IPS-15b (cell line): ENCODE measurements around the gene ZBTB12.
"Not testable (repeated sequence)": the region's sequence is repeated elsewhere in the genome, so short reads cannot be mapped to it uniquely, and the experiment has no call there.

Experiments
- H3K27me3 ChIP-seq: one replicate; pipeline ENCODE4 v1.6.1; 2013; ENCODE audit warnings: low read length; ENCODE audit not compliant: control insufficient read depth, insufficient read depth
- H3K36me3 ChIP-seq: one replicate; pipeline ENCODE4 v1.6.1; 2013; ENCODE audit warnings: low read length; ENCODE audit not compliant: control insufficient read depth, insufficient read depth
- H3K4me1 ChIP-seq: one replicate; pipeline ENCODE4 v1.6.1; 2013; ENCODE audit warnings: mild to moderate bottlenecking, low read length; ENCODE audit not compliant: control insufficient read depth, insufficient read depth
- H3K4me3 ChIP-seq: one replicate; pipeline ENCODE4 v1.5.1; 2013; ENCODE audit warnings: low read depth, low read length
- H3K9ac ChIP-seq: one replicate; pipeline ENCODE4 v1.6.1; 2013; ENCODE audit warnings: low read depth, mild to moderate bottlenecking, low read length
- H3K9me3 ChIP-seq: one replicate; pipeline ENCODE4 v1.6.1; 2013; ENCODE audit warnings: mild to moderate bottlenecking, low read length; ENCODE audit not compliant: control insufficient read depth, insufficient read depth

Gene ZBTB12

DNA sequence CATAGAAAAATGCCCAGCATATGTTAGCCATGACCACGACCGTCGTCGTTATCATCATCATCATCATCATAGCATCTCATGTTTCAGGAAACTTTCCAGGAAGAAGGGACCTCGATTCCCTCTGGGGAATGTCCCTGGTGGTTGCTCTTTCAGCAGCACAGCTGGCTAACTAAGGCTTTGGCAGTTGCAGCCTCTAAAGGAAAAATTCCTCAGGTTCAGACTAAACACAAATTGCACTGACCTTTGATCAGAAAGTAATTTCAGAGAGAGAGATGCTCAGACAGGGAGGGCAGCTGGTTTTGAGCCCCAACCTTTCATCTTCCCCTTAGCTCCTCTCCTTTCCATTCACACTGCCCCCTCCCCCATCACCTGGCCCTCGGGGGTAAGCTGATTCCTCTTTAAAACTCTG is 38.4 kb upstream of the ZBTB12 start:
- H3K27me3 ChIP-seq: peaks cover 3% of the 10 kb centered on the region
- no peak overlapping the region for H3K9ac ChIP-seq
- H3K4me3 ChIP-seq: no peak overlapping the region
- H3K9me3 ChIP-seq: no peaks in the 10 kb centered on the region
- H3K36me3 ChIP-seq: no peaks in the 10 kb centered on the region
- H3K4me1 ChIP-seq: peaks cover 4% of the 10 kb centered on the region

- no peak overlapping the region for H3K9ac ChIP-seq
- H3K9me3 ChIP-seq: no peaks in the 10 kb centered on the region
- no peaks in the 10 kb centered on the region for H3K36me3 ChIP-seq
- no peak overlapping the region for H3K4me3 ChIP-seq
- H3K4me1 ChIP-seq: peaks cover 4% of the 10 kb centered on the region
- H3K27me3 ChIP-seq: no peaks in the 10 kb centered on the region
Observed at GRCh38 chr6:31935823-31936222, 33.9 kb upstream of the ZBTB12 start.

- no peak overlapping the region for H3K4me3 ChIP-seq
- peaks cover under 1% of the 10 kb centered on the region for H3K4me1 ChIP-seq
- no peaks in the 10 kb centered on the region for H3K9me3 ChIP-seq
- no peaks in the 10 kb centered on the region for H3K27me3 ChIP-seq
- H3K36me3 ChIP-seq: no peaks in the 10 kb centered on the region
- H3K9ac ChIP-seq: no peak overlapping the region
Observed at GRCh38 chr6:31935021-31935420, 33.1 kb upstream of the ZBTB12 start.

DNA sequence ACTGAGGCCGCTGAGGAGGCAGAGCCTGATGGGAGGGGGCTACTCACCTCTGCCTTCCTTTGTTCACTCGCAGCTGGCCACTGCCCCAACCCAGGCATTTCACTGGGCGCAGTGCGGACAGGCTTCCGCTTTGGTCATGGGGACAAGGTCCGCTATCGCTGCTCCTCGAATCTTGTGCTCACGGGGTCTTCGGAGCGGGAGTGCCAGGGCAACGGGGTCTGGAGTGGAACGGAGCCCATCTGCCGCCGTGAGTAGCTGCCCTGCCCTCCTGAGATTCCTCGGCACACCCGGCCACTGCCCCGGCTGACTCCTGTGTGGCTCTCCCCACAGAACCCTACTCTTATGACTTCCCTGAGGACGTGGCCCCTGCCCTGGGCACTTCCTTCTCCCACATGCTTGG is 31.7 kb upstream of the ZBTB12 start:
- Histone ChIP-seq H3K27me3 (no peaks in the 10 kb centered on the region), H3K9me3 (no peaks in the 10 kb centered on the region), H3K4me1 (no peaks in the 10 kb centered on the region), H3K36me3 (no peaks in the 10 kb centered on the region), H3K9ac (no peak overlapping the region), H3K4me3 (no peak overlapping the region)

DNA sequence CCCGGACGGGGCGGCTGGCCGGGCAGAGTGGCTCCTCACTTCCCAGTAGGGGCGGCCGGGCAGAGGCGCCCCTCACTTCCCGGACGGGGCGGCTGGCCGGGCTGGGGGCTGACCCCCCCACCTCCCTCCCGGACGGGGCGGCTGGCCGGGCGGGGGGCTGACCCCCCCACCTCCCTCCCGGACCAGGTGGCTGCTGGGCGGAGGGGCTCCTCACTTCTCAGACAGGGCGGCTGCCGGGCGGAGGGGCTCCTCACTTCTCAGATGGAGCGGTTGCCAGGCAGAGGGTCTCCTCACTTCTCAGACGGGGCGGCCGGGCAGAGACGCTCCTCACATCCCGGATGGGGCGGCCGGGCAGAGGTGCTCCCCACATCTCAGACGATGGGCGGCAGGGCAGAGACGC is 30.3 kb upstream of the ZBTB12 start:
- H3K27me3 ChIP-seq, H3K36me3 ChIP-seq, H3K4me3 ChIP-seq: not testable (repeated sequence)

DNA sequence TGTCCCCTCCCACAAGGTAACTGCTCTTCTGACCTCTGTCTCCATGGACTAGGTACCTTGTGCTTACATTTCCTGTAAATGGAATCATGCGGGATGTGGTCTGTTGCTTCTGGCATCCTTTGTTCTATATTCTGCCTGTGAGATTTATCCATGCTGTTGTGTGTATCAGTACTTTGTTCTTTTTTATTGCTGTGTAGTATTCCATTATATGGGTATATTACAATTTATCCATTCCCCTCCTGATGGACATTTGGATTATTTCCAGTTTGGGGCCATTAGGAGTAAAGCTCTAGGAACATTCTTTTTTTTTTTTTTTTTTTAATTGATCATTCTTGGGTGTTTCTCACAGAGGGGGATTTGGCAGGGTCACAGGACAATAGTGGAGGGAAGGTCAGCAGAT is 29.1 kb upstream of the ZBTB12 start:
- no peaks in the 10 kb centered on the region for H3K36me3 ChIP-seq
- no peak overlapping the region for H3K9ac ChIP-seq
- no peaks in the 10 kb centered on the region for H3K4me1 ChIP-seq
- no peak overlapping the region for H3K4me3 ChIP-seq
- no peaks in the 10 kb centered on the region for H3K9me3 ChIP-seq
- no peaks in the 10 kb centered on the region for H3K27me3 ChIP-seq

More for the DNA sequence above, 30.3 kb upstream of the ZBTB12 start:
- H3K9ac ChIP-seq, H3K9me3 ChIP-seq, H3K4me1 ChIP-seq: not testable (repeated sequence)

DNA sequence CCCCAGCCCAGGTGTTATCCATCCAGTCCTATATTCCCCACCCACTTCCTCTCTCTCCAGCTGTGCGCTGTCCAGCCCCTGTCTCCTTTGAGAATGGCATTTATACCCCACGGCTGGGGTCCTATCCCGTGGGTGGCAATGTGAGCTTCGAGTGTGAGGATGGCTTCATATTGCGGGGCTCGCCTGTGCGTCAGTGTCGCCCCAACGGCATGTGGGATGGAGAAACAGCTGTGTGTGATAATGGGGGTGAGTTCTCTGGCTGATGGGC is 26.7 kb upstream of the ZBTB12 start:
- no peaks in the 10 kb centered on the region for H3K36me3 ChIP-seq
- H3K27me3 ChIP-seq: no peaks in the 10 kb centered on the region
- H3K4me3 ChIP-seq: no peak overlapping the region
- no peaks in the 10 kb centered on the region for H3K9me3 ChIP-seq
- no peaks in the 10 kb centered on the region for H3K4me1 ChIP-seq
- H3K9ac ChIP-seq: no peak overlapping the region

GRCh38 chr6:31927863-31928671 is 26.2 kb upstream of the ZBTB12 start:
- H3K9ac ChIP-seq: peak overlapping the region; percentile 24
- no peaks in the 10 kb centered on the region for H3K9me3 ChIP-seq
- H3K4me1 ChIP-seq: no peaks in the 10 kb centered on the region
- no peaks in the 10 kb centered on the region for H3K36me3 ChIP-seq
- no peaks in the 10 kb centered on the region for H3K27me3 ChIP-seq
- no peak overlapping the region for H3K4me3 ChIP-seq

DNA sequence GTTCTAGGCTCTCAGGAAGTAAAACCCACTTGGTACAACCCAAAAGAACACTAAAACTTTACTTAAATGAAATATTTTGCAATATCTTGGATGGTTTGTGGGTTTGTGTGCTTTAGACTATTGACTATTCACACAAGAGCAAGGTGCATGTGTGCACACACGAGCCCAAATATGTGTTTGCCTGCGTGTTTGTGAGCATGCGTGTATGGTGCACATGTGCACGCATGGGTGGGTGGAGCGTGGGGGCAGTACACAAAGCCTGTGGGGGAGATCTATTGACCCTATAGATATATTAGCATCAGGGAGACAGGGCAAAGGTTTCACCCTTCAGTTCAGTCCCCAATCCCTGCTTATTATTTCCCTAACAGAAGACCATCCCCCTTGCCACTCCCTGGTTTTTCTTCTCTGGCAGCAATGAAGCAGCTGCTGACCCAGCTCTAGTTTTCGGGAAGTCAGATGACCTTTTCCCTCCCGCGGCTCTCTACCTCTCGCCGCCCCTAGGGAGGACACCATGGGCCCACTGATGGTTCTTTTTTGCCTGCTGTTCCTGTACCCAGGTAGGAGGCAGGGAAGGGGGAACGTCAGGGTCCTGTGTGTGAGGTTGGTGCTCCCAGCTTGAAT is 25.5 kb upstream of the ZBTB12 start, which contains the start of gene C2:
TSS of gene C2 (plus strand) at position 476 of the 621 bp plus-strand sequence. CDS start at position 512, 36 bp downstream.
- H3K27me3 ChIP-seq: no peaks in the 10 kb centered on the region
- H3K9ac ChIP-seq: peak within 1 kb of the TSS; percentile 24
- no peaks in the 10 kb centered on the region for H3K4me1 ChIP-seq
- no peak within 1 kb of the TSS for H3K4me3 ChIP-seq
- H3K9me3 ChIP-seq: no peaks in the 10 kb centered on the region
- H3K36me3 ChIP-seq: no peaks in the 10 kb centered on the region

GRCh38 chr6:31922942-31923341 is 21.1 kb upstream of the ZBTB12 start:
- no peaks in the 10 kb centered on the region for H3K9me3 ChIP-seq
- no peak overlapping the region for H3K9ac ChIP-seq
- no peak overlapping the region for H3K4me3 ChIP-seq
- H3K36me3 ChIP-seq: no peaks in the 10 kb centered on the region
- H3K4me1 ChIP-seq: no peaks in the 10 kb centered on the region
- no peaks in the 10 kb centered on the region for H3K27me3 ChIP-seq

DNA sequence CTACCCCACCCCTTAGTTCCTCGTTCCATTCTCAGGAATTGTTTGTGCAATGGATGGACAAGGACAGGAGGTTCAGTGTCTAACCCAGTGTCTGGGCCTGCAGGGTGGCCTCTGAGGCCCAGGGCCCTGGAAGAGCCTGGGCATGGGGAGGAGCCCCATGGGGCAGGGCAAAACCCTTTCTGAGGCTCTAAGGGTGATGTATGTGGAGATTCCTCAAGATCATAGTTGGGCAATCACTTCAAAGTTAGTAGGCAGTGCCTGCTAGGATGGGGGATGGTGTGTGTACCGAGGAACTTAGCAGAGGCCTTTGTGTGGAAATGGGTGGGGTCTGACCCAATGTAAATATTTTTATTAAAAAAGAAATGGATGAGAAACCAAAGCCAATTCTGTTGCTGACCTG is 18.9 kb upstream of the ZBTB12 start:
- H3K27me3 ChIP-seq: no peaks in the 10 kb centered on the region
- no peaks in the 10 kb centered on the region for H3K9me3 ChIP-seq
- no peaks in the 10 kb centered on the region for H3K36me3 ChIP-seq
- H3K4me1 ChIP-seq: no peaks in the 10 kb centered on the region
- no peak overlapping the region for H3K9ac ChIP-seq
- H3K4me3 ChIP-seq: no peak overlapping the region

DNA sequence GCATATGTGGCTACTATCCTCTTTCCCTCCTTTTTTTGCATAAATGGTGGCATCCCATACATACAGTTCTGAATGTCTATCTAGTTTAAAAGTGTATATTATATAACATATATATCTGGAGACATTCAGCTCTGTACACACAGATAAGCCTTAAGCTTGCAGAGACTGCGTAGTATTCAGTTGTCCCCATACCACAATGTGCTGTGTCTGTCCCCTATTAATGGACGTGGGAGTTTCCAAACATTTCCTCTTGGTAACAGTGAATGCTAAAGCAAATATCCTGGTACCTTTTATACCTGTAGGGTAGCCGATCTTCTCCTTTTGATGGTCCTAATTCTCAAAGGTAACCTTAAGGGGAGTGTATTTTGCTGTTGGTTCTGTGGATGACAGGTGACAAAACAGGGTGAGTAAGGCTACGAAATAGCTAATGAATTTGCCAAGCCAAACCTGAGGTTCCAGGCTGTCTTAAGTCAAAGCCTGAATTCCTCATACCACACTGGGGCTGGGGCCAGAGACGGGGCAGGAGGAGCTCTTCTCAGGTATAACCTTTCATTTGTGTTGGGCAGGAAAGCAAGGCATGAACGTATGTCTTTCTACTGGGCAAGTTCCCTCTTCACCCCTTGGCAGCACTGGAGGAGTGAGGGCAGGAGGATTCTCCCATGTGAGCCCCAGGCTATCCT is 17.9 kb upstream of the ZBTB12 start:
- Histone ChIP-seq H3K9me3 (no peaks in the 10 kb centered on the region), H3K27me3 (no peaks in the 10 kb centered on the region), H3K9ac (no peak overlapping the region), H3K4me3 (no peak overlapping the region), H3K36me3 (no peaks in the 10 kb centered on the region), H3K4me1 (no peaks in the 10 kb centered on the region)
